K562 (cell line): ENCODE data around the gene LY6G6C. TPM values are rescaled to one million over a fixed set of nuclear protein-coding genes. Genes with fewer than 3 reads are reported as not detected.

Source experiments
- AFF1 ChIP-seq, 2 experiments: fragments of 450-650 bp; IDR thresholded peaks; 2 replicates each; pipeline ENCODE4 v1.6.1; 2018; ENCODE audit warnings: mild to moderate bottlenecking in 2 of 2, low read depth in 1 of 2; ENCODE audit not compliant: partially characterized antibody in 2 of 2
- FOXK2 ChIP-seq, 2 experiments: fragments of 450-650 bp; IDR thresholded peaks in 1 of 2; conservative IDR thresholded peaks in 1 of 2; 2 replicates each; pipeline ENCODE4 v1.6.1; 2016; ENCODE audit warnings: low read depth in 2 of 2, mild to moderate bottlenecking in 1 of 2
- FOXP1 ChIP-seq: sonication (generic); formaldehyde crosslinking; IDR thresholded peaks from 2 replicates; pipeline ENCODE4 v1.8.0; 2022; ENCODE audit warnings: mild to moderate bottlenecking, missing genetic modification reagents
- HDAC1 ChIP-seq, 2 experiments: fragments of 450-650 bp; IDR thresholded peaks; 2 replicates each; pipeline ENCODE4 v1.6.1; 2016 to 2017; ENCODE audit warnings: inconsistent platforms in 1 of 2, mild to moderate bottlenecking in 1 of 2, moderate library complexity in 1 of 2
- HEY1 ChIP-seq: fragments of 250-450 bp; sonication (Bioruptor Pico); IDR thresholded peaks from 2 replicates; pipeline ENCODE4 v1.5.0; 2020; ENCODE audit warnings: mild to moderate bottlenecking, moderate library complexity, borderline replicate concordance
- JUN ChIP-seq, 2 experiments: sonication (generic) in 1 of 2; formaldehyde crosslinking in 1 of 2; IDR thresholded peaks; 2 replicates each; pipeline versions ENCODE4 v1.6.1 to v1.8.0; 2012 to 2022; ENCODE audit warnings: borderline replicate concordance in 2 of 2, mild to moderate bottlenecking in 2 of 2, improper control_type of control experiment in 1 of 2, low read depth in 1 of 2, low read length in 1 of 2, missing genetic modification reagents in 1 of 2
- MCM5 ChIP-seq: fragments of 450-650 bp; IDR thresholded peaks from 2 replicates; pipeline ENCODE4 v1.6.1; 2016; ENCODE audit warnings: low read depth
- NEUROD1 ChIP-seq: fragments of 150-350 bp; IDR thresholded peaks from 2 replicates; pipeline ENCODE4 v1.6.1; 2014; ENCODE audit warnings: borderline replicate concordance, low read length, low read depth; ENCODE audit not compliant: partially characterized antibody
- NUFIP1 ChIP-seq: fragments of 450-650 bp; IDR thresholded peaks from 2 replicates; pipeline ENCODE4 v1.6.1; 2018; ENCODE audit not compliant: partially characterized antibody
- RERE ChIP-seq: sonication (generic); formaldehyde crosslinking; IDR thresholded peaks from 2 replicates; pipeline ENCODE4 v1.8.0; 2023; ENCODE audit warnings: missing genetic modification reagents, mild to moderate bottlenecking, borderline replicate concordance
- ZBTB12 ChIP-seq: fragments of 250-450 bp; sonication (Bioruptor Pico); IDR thresholded peaks from 2 replicates; pipeline ENCODE4 v1.4.0; 2020
- ZFP1 ChIP-seq: fragments of 450-650 bp; formaldehyde crosslinking; IDR thresholded peaks from 2 replicates; pipeline ENCODE4 v1.4.0; 2020; ENCODE audit warnings: mild to moderate bottlenecking, mixed read lengths
- ZNF311 ChIP-seq: fragments of 250-450 bp; sonication (Bioruptor Pico); IDR thresholded peaks from 2 replicates; pipeline ENCODE4 v1.4.0; 2020; ENCODE audit warnings: mild to moderate bottlenecking, moderate library complexity
- polyA plus RNA-seq, 8 experiments: library from polyadenylated mRNA; depleted of rRNA in 4 of 8; stranded (reverse) in 5 of 8; unstranded in 3 of 8; fragments of >200 nt; fragmentation: Nextera tagmentation in 2 of 8; fragmentation: Illumina TruSeq in 1 of 8; extraction: Ambion mirVana in 2 of 8; extraction: Trizol in 1 of 8; gene quantifications; 2 replicates each; pipeline versions ENCODE4 v1.2.1 to v1.2.3, GENCODE V29; 2011 to 2014; ENCODE audit warnings: inconsistent platforms in 1 of 8, missing spikeins in 1 of 8
- total RNA-seq, 7 experiments: library from RNA; depleted of rRNA in 6 of 7; stranded (reverse); fragments of >200 nt in 6 of 7; fragmentation: Illumina TruSeq in 2 of 7; extraction: Trizol in 2 of 7; gene quantifications; 2 replicates each; pipeline versions ENCODE4 v1.2.1 to v1.2.3, GENCODE V29; 2011 to 2021; ENCODE audit warnings: low replicate concordance in 1 of 7

The LY6G6C gene
- total and polyA plus RNA-seq, 9 of the 15 experiments (the other 6 are each of a cell fraction or from before 2014, with no cell fraction given), result 0.06 to 0.20 TPM; not detected in 7

- TF ChIP-seq NEUROD1 (peak; percentile 63), HEY1 (no peak), MCM5 (no peak), JUN (IDR thresholded peaks at IDR 0.05; ENCODE audit: borderline replicate concordance, low read depth, low read length) (peak; percentile 92), JUN (CRISPR knock-in tag; IDR thresholded peaks at IDR 0.05; ENCODE audit: borderline replicate concordance) (peak; percentile 4; the same call in 1 of the 2 replicates), NUFIP1 (no peak), ZFP1 (CRISPR knock-in tag) (0 out of 2 replicates have a peak, but pooled peaks have one; percentile 50), FOXK2 (conservative IDR thresholded peaks at IDR 0.05 in 1 of 2, IDR thresholded peaks at IDR 0.05 in 1 of 2; ENCODE audit: low read depth in 2 of 2) (no peak), FOXP1 (CRISPR knock-in tag) (peak; percentile 41), HDAC1 (IDR thresholded peaks at IDR 0.05) (peak in 1 of 2 experiments; percentile 91; a peak in 2 of 4 replicates), ZNF311 (peak; percentile 70; the same call in 1 of the 2 replicates), RERE (CRISPR knock-in tag) (no peak), AFF1 (IDR thresholded peaks at IDR 0.05; ENCODE audit: low read depth in 1 of 2, partially characterized antibody in 2 of 2) (peak; percentile 18 to 93), ZBTB12 (CRISPR knock-in tag) (peak; percentile 78)
Observed at GRCh38 chr6:31737991-31738979, 16.7 kb upstream of the LY6G6C start (continued).
